Measurements from ENCODE around the gene PRKCB.
"Not testable (repeated sequence)": the region's sequence is repeated elsewhere in the genome, so short reads cannot be mapped to it uniquely, and the experiment has no call there.

Gene PRKCB

DNA sequence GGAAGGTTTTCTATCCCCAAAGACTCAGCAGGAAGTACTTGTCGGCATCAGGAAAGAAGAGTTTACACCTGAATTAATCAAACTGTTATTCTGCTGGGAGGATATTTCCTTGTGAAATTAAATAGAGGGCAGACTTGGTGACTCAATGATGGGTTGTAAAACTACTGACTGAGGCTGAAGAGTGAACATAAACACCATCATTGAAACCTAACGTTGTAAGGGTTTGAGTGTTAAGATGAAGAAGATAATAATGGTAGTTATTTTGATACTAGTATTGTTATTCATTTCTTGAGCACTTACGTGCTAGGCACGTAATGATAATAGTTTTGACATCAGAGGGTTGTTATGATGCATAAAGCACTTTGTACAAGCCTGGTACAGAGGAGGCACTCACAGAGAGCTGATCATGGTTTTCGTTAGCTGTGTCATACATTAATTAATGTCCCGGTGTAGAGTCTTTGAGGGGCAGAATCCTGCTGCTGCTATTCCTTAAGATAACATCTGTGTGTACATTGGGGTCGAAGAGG, 356.2 kb downstream of the PRKCB start:
- no peak for DNase-seq

DNA sequence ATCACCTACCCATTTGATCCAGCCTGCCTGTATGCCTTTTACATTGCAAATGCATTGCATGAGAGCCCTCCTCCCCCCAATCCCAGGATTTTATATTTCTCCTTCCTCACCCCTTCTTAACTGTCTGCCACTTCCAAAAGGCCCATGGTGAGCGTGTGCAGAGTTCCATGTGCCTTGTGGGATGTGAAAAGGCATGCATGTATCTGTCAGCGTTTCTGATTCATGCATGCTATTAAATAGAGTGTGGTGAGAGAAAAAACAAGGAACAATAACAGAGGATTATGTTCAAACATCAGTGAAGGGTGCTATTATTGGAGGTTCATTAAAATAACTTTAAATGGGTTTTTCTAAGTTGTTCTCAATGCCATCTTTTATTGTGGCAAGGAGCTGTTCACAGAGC, 359.4 kb downstream of the PRKCB start:
- DNase-seq, result no peak

DNA sequence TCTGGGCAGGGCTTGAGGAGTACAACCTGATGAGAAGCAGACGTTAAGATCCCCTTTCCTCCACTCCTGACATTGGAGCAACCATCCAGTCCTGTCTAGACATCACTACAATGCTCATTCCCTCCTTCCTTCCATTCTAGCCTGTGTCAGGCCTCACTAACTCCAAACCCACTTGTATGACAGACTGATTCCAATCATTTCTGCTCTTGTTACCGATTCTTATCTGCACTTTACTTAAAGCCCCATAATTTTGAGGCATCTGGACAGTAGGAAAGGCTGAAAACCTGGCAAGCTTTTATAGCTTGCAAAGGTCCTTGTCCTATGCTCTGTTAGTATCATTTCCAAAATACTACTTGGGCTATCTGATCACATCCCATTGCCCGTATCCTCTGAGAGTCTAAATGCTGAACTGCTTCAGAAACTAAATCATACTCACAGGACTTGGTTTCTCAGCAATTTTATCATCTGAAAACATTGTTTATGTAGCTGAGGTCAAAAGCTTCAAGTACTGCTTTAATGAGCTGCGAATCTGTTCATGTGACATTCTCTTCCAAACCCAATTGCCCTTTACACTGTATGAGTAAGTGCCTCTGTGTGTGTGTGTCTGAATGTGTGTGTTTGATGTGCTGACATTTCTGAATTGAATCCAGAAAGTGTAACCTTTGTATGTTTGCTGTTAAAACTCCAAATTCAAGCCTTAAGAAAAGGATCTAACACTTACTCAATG, 363.2 kb downstream of the PRKCB start:
- DNase-seq, result no peak

DNA sequence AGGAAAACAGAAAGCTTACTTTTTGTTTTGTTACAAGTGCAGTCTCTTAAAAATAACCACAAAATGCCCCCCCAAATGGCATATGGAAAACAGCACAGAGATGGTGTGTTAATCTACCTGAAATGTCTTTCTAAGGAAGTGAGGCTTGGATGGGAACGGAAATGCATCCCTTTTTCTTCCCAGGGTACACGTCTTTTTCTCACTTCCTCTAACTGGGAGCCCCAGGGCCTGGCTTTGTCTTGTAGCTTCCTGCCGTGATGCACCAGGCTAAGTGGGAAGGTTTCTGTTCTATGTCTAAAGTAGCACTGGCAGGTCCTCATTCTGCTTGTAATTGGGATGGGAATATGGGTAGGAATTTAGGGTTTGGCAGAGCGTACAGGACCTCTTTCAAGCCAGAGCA, 367.9 kb downstream of the PRKCB start:
- no peak for DNase-seq

DNA sequence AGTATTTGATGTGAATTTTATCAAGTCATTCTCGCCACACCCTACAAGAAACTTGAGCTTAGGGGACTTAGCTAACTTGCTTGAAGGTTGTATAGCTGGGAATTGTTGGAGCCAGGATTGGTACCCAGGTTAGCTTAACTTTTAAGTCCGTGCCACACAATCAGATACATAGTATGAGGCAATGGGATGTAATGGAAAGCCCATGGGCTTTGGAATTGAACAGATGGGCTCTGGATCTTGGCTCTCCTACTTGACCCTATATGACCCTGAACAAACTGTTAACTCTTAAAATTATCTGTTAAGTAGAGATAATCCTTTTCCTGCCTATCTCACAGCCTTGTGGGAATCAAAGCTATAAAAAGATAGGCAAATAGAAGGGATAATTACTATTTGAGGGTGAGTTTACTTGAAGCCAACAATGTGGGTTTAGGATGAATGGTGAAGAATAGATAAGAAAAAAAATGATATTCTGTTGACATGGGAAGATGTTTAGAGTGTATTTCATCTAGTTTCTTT, 368.4 kb downstream of the PRKCB start:
- DNase-seq, result no peak

DNA sequence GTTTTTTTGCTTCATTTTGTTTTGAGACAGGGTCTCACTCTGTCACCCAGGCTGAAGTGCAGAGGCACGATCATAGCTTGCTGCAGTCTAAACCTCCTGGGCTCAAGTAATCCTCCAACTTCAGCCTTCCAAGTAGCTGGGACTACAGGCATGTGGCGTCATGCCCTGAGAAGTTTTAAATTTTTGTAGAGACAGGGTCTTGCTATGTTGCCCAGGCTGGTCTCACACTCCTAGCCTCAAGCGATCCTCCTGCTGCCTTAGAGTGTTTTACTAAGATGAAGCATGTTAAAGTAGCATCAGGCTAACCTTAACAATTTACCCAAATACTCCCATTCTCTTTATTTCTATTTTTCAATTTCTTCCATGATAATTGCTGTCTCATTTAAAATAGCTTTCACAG, 371.1 kb downstream of the PRKCB start:
- no peak for DNase-seq

DNA sequence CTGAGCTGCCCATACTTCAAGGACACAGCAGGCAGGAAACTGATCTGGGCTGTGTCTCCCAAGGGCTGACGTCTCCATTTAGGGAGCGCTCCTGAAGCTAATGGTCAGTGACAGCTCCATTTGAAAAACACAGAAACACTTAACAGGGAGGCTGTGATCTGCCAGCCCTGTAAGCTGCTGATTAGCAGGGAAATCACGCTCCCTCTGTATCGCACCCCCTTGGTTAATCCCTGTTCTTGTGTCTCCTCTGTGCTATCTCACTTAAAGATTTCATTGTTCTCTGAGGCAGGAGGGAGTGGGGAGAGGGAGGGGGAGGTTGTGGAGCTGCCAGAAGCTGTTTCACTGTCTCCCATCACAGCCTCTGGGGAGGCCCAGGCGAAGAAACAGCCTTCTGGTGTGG, 372.9 kb downstream of the PRKCB start:
- no peak for DNase-seq

DNA sequence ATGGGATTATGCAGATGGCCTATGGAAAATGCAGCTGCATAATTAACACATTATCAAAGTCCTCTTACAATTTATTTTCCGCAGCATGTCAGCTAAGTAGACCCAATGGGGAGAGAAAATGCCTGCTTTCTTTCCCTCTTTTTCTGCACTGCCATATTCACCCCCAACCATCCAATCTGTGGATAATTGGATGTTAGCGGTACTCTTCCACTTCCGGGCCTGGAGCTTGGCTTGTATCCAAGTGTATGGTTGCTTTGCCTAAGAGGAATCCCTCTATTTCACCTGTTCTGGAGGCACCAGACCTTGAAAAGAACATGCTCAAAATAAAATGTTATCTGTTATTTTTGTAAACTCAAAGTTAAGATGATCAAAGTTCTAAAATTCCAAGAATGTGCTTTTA, 379.2 kb downstream of the PRKCB start:
- no peak for DNase-seq

DNA sequence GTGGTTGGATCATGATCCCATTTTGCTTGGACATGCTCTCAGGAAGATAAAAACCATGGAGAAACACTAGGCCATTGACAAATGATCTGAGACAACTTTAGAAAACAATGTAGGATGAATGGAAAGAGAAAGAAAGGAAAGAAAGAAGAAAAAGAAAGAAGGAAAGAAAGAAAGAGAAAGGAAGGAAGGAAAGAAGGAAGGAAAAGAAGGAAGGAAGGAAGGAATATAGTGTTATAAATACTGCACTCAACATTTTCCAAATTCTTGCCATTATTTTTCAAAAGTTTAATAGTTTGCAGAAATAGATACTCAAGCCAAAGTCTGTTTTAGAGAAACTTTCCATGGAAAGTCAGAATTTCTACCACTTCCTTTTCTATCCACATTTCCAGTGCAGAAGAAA, 381.2 kb downstream of the PRKCB start:
- no peak for DNase-seq

DNA sequence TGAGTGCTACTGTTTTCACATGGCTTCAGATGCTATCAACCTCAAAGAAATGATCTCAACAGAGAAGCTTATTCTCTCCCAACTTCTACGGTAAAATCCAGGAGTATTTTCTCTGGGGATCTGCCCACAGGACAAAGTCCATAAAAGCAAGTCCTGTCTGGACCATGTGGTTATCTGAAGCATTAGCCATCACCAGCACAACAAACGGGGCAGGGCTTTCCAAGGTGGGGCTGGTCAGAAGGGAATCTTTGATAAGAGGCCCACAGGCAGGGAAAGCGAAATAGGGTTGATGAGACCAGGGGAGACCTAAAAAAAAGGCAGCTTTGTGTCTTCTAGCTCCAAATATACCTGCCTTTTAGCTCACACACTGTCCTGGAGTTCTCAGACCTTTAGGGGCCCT, 381.7 kb downstream of the PRKCB start:
- DNase-seq, result no peak

DNA sequence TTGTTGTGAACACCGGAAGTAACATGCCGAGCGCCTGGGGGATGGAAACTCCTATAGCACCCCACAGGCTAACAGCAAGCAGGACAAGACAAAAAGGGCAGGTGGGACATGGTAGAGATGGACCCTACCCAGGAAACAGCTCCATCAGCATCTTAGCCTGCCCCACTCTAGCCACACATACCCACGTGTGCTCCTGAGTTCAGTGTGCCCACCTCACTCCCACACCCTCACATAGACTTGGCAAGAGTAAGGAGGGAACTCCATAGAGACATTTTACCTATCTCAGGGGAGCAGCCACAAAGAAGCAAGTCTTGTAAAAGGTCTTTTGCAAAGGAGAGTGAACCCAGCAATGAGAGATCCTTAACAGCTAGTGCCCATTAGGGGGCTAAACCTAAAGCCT, 382.5 kb downstream of the PRKCB start:
- DNase-seq, result no peak

DNA sequence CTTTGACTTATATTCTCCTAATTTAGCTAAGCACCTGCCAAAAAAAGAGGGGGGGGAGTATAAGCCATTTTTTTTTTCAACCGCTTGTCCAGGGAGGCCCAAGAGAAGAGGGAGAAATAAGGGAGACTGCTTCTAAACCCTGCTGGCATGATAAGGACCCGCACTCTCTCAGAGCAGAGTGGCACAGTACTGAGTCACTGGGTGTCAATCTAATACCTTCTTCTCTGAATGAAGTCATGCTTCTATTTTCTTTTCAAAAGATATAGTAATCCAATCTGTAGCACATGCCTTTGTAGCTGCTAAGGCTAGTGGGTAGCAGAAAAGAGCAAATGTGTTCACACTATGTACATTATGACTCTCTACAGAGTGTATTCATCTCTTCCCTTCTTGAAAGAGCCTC, 385.4 kb downstream of the PRKCB start:
- DNase-seq, result no peak

DNA sequence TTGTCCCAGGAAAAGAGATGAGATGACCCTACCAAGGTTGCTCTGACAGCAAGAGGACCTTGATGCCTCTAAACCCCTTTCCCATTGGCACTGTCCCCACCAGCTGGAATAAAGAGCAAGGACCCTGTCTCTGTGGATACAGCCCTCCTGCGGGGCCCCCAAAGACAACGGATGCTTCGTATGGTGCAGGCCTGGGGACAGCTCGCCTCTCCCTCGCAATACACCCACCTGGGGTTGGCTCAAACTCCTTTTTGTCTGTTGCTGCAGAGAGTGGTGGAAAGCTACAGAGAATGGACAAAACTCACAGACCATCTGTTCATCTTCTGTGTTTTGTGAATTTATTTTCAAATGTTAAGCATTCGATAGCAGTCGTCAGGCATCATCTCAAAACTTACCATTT, 392.7 kb downstream of the PRKCB start:
- no peak for DNase-seq

DNA sequence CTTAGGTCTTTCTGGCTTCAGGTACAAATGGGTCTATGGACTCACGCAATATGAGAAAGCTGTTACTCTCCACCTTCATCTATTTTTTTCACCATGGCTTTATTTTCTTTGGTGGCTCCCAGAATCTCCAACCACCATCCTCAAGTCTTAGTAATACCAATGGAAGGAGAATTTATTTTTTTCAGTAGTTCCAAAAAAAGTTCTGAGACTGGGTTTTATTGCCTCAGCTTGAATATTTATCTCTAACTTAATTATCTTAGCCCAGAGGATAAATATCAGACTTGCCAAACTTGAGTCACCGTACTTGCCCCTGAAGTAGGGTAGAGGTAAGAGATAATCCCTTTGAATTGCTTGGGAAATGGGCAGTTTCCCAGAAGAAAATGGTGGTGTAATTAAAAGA, 397.2 kb downstream of the PRKCB start:
- no peak for DNase-seq

DNA sequence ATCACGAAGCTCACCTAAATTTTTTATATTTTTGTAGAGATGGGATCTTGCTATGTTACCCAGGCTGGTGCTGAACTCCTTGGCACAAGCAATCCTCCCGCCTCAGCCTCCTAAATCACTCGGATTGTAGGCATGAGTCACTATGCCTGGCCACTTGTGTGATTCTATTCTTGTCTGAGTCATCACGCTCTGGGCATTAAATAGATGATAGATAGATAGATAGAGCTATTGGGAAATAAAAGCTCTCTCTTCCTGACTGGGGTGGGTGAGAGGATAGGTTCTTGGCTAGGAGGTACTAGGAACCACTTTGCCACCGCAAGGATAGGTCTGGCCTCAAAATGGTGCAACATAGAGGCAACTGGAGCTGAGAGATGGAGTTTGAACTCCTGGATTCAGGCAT, 399.0 kb downstream of the PRKCB start:
- DNase-seq, result no peak

DNA sequence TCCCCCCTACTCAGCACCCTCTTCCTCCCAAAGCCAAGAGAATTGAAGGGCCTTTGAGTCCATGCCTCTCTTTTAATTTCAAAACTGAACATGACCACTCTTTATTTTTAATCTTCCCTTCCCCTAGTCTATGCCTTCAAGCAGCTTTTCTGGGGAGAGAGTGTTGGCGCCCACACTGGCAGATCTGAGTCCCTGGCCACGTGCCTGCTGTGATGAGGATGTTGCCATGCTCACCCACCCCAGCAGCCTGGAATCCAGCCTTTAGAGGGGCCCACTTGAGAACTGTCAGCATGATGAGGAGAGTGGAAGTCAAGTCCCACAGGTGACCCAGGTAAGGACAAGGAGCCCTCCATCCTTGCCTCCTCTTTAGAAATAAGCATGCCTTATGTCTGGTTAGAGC, 400.0 kb downstream of the PRKCB start:
- no peak for DNase-seq

DNA sequence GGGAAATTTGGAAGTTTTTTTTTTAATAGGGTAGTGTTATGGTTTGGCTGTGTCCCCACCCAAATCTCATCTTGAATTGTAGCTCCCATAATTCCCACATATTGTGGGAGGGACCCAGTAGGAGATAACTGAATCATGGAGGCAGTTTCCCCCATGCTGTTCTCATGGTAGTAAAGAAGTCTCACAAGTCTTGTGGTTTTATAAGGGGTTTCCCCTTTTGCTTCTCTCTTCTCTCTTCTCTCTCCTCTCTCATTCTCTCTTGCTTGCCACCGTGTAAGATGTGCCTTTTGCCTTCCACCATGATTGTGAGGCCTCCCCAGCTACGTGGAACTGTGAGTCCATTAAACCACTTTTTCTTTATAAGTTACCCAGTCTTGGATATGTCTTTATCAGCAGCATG, 403.1 kb downstream of the PRKCB start:
- DNase-seq, result not testable (repeated sequence)

DNA sequence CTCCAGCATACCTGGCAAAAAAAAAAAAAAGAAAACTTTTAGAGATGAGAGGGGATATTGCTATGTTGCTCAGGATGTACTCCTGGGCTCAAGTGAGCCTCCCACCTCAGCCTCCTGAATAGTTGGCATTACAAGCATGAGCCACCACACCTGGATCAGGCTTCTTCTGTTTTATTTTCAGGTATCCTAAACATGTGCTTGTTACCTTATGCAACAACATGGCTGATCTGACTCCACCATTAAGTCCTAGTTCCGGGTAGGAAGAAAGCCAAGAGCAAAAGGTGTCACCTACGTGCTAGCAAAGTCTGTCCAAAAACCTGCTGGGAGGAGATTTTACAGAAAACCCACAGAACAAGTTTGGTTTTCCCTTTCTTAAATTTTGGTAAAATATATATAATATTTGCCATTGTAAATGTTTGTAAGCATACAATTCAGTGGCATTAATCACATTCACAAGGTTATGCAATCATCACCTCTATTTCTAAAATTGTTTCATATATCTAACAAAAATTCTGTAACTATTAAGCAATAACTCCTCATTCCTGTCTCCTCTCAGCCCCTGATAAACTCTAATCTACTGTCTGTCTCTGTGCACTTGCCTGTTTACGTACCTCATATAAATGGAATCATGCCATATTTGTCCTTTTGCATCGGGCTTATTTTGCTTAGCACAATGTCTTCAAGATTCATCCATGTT, 411.3 kb downstream of the PRKCB start:
- DNase-seq, result no peak

DNA sequence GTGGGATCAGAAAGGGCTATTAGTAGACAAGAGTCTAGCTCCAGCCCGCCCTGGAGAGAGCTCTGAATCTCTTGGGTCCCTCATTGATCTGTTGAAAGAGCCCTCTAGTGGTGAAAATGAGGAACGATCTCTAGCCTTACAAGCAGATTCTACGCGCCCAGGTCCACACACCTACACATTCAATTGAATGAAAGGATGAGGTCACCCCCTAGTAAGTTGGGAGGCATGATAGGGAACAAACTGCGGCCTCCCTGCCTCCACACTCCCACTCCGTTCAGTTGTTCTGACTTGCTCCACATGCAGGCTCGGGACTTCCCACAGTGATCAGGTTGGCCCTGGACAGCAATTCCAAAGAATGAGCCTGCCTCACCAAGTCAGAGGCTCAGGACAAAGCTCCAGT, 417.4 kb downstream of the PRKCB start:
- no peak for DNase-seq

DNA sequence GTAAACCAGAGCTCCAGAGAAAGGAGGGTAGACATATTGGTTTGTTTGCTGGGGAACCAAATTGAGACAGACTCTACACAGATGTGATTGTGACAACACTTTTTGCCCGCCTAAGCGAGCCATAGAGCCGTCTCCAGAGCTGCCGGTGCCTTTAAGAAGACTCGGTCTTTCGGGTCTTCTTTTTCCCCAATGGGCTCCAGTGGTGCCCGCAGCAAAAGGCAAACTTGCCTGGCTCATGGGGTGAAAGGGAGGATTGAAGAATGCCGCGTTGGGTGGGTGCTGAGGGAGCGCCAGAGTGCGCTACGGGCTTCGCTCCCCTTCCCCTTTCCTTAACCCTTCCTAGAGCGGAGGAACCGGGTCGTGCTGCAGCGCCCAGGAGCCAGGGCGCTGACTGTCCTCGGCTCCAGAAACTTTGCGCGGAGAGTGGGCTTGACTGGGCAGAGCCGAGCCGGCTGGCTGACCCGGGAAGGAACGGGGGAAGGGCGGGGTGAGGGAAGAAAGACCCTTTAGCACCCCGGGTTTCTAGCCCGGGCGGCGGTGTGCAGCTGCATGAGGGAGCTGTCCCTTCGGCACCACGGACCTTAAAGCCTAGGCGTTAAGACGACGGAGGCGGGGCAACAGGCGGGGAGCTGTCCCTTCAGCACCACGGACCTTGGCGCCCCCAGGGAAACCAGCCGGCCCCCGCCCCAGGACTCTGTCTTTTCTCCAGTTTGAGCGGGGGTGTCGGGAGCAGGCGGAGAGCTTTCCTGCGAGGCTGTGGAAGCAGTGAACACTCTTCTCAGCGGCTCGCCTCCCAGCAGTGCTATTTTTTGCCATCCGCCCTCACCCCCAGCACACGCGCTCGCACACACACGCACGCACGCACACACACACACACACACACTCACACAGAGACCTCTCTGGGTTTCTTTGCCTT, 419.9 kb downstream of the PRKCB start, which contains the start of gene CACNG3:
Gene CACNG3 (plus strand): TSS at position 880 of the 916 bp plus-strand sequence. CDS start 420 bp downstream, outside the sequence.
- DNase-seq, result no peak

DNA sequence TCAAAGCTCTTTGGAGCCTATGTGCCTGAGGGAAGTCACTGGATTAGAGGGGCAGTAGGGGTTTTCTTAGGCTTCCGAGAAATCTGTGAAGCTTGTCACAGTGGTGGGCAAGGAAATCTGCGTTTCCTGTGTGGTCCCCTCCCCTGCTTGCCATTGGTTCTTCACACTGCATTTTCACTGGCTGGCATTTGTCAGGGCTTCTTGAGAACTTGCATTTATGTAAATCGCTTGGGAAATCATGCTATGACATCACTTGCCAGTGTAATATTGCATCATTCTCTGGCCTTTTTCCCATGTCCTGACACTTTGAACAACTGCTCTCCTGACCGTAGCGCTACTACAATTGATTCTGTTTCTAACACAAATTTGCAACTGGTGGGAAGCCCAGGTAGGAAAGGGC, 422.2 kb downstream of the PRKCB start:
- DNase-seq, result no peak

DNA sequence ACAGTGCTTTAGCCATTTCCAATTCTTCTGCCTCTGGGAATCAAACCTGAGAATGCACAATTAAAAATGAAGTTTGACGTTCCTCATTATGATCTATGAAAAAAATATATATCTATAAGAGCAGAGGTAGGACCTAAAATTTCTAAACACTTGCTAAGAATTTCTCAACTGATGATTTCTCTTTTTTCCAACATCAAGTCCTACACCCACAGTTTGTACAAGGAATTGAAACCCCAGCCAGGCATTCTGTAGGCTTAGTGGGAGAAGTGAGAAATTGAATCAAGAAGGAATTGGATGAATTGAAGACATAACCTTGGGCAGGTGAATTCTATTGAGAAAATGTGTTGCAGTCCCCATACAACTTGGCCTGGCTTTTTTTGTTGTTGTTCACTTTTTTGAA, 423.0 kb downstream of the PRKCB start:
- no peak for DNase-seq

DNA sequence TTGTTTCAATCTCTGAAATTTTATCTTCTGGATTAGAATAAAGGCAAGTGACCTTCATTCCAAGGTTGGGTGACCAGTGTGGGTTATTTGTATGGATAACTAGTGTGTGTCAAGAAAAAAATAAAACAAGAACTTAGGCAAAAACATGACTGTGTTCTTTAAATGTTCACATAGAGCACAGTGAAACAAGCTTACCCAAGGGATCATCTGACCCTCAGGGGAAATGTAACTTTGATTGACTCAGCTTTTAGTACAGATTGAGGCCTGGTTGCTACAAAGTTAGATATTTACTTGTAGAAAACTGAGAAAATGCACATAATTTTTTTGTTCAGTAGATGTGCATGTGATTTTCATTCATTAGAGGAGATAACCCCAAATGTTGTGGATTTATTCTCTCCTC, 427.0 kb downstream of the PRKCB start:
- DNase-seq, result no peak

All from NCI-H2081 treated with DMSO at 0.1 percent for 48 hours (cell line).